ENCODE results near the gene SAMD4A.

The SAMD4A gene

DNA sequence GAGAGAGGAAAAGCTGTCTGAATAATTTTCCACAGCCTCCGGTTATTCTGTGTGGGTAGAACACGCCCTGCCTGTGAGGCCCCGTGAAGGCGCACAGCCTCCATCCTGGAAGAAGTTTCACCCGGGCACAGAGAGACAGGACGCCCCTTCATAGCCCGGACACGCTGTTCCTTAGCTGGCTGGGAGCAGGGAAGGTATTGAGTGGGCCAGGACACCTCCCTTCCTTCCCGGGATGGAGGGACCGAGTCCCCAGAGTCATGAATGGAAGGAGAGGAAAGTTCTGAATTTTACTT lies 200.2 kb downstream of the SAMD4A start:
- DNase-seq (ENCODE audit: low read depth) = no peak
- H3K4me3 ChIP-seq (ENCODE audit: low read length) = no peak overlapping the region
- TF ChIP-seq CTCF (IDR thresholded peaks at IDR 0.05; ENCODE audit: insufficient read depth, low read depth, low read length, missing control alignments) = no peak

DNA sequence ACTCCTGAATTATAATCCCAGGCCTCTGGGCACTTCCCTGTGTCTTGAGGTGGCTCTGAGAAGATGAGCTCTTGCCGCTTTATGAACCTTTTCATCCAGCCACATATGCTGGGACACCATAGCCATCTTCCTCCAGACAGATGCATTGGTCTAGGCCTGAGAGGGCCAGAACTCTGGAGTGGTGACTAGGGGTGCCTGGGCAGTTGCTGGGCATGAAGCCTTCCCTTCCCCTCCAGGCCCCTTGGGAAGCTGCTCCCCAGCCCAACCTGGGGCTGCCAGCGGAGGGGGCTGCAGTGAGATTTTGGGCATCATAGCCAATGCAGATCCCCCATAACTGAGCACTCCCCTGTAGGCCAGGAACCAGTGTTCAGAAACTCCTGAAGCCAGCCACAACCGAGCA lies 200.5 kb downstream of the SAMD4A start:
- H3K4me3 ChIP-seq (ENCODE audit: low read length) = no peak overlapping the region
- DNase-seq (ENCODE audit: low read depth) = no peak
- no peak for TF ChIP-seq CTCF (IDR thresholded peaks at IDR 0.05; ENCODE audit: insufficient read depth, low read depth, low read length, missing control alignments)

DNA sequence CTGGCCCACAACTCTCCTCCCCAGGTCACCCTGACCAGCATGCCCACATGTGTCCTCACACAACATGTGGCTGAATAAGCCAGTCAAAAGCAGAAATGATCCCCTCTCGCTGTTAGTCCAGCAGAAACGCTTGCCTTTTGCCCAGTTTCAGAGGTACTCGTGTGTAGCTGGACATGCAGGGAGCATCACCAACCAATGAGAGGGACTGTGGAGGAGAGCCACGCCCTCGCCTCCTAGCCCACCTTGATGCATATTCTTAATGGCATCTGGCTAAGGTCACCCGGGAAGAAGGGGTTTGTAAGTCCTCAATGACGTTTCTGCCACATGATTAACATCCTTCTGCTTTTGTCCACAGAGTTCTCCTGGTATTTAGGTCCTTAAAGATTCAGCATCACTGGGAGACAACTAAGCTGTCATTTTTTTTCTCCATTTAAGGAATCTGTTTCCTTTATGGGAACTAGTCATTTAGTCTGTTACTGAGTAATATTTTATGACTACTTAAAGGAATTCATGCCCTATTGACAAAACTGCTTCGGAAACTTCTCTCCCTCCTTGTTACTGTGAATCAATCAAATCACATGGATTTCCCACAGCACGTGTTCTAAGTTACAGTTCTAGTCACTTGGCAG lies 201.7 kb downstream of the SAMD4A start:
- no peak for TF ChIP-seq CTCF (IDR thresholded peaks at IDR 0.05; ENCODE audit: insufficient read depth, low read depth, low read length, missing control alignments)
- H3K4me3 ChIP-seq (ENCODE audit: low read length) = no peak overlapping the region
- no peak for DNase-seq (ENCODE audit: low read depth)

- no peak for DNase-seq (ENCODE audit: low read depth)
- H3K4me3 ChIP-seq (ENCODE audit: low read length) = no peak overlapping the region
- no peak for TF ChIP-seq CTCF (IDR thresholded peaks at IDR 0.05; ENCODE audit: insufficient read depth, low read depth, low read length, missing control alignments)
These were observed 203.3 kb downstream of the SAMD4A start for GRCh38 chr14:54769951-54770863.

GRCh38 chr14:54771411-54772027 lies 204.6 kb downstream of the SAMD4A start:
- no peak for DNase-seq (ENCODE audit: low read depth)
- no peak overlapping the region for H3K4me3 ChIP-seq (ENCODE audit: low read length)
- no peak for TF ChIP-seq CTCF (IDR thresholded peaks at IDR 0.05; ENCODE audit: insufficient read depth, low read depth, low read length, missing control alignments)

- DNase-seq (ENCODE audit: low read depth) = peak; percentile 50
- TF ChIP-seq CTCF (IDR thresholded peaks at IDR 0.05; ENCODE audit: insufficient read depth, low read depth, low read length, missing control alignments) = no peak
- H3K4me3 ChIP-seq (ENCODE audit: low read length) = no peak overlapping the region
These were observed 205.5 kb downstream of the SAMD4A start for GRCh38 chr14:54772451-54772881.
